HG02943 (cell line): Measurements from ENCODE around the gene SCAF8.
"Not testable (repeated sequence)": the region's sequence is repeated elsewhere in the genome, so short reads cannot be mapped to it uniquely, and the experiment has no call there.

Experiments used
- ATAC-seq: cut with Tn5 transposase; IDR thresholded peaks from one replicate; pipeline ENCODE4 v1.9.1; 2021; ENCODE audit warnings: mild to moderate bottlenecking, low read depth, moderate library complexity; ENCODE audit not compliant: unreplicated experiment

SCAF8 gene

DNA sequence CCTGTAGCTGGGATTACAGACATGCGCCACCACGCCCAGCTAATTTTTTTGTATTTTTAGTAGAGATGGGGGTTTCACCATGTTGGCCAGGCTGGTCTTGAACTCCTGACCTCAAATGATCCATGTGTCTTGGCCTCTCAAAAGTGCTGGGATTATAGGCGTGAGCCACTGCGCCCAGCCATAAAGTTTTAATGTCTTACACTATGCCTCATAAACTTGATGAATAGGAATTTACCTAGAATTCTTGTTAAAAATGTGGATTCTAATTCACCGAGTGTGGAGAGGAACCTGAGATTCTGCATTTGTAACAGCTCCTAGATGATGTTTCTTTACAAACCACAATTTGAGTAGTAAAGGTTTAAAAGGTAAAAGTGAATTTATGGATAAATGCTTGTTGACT is 45.9 kb downstream of the SCAF8 start:
- ATAC-seq: not testable (repeated sequence)

DNA sequence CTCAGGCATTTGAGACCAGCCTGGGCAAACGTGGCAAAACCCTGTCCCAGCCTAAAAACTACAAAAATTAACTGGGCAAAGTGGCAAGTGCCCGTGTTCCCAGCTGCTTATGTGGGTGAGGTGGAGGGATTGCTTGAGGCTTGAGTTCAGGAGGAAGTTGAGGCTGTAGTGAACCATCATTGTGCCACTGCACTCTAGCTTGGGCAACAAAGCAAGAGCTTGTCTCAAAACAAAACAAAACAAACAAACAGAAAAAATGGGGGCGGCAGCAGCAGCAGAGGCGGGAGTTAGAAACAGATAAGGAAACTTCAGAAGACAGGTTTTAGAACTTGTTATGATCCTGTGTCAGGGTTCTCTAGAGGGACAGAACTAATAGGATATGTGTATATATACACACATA is 49.0 kb downstream of the SCAF8 start:
- ATAC-seq: no peak

DNA sequence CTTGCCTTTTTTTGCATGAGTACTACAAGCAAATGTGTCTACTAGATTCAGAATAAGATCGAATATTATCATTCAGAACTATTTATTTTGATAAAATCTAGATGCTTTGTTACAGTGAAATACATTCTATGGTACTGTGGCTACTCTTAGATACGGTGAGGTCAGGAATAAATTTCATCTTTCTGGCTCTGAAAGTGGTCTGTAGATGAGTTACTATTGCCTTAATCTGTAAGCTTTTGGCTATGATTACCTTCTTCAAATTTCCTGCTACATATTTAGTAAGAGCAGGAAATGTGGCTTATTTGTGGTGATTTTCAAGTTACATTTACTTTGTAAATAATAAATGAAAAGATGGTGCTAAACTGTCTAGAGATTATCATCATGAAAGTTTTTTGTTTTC is 50.0 kb downstream of the SCAF8 start:
- ATAC-seq: no peak

GRCh38 chr6:154785075-154785474 is 51.9 kb downstream of the SCAF8 start:
- ATAC-seq: no peak

DNA sequence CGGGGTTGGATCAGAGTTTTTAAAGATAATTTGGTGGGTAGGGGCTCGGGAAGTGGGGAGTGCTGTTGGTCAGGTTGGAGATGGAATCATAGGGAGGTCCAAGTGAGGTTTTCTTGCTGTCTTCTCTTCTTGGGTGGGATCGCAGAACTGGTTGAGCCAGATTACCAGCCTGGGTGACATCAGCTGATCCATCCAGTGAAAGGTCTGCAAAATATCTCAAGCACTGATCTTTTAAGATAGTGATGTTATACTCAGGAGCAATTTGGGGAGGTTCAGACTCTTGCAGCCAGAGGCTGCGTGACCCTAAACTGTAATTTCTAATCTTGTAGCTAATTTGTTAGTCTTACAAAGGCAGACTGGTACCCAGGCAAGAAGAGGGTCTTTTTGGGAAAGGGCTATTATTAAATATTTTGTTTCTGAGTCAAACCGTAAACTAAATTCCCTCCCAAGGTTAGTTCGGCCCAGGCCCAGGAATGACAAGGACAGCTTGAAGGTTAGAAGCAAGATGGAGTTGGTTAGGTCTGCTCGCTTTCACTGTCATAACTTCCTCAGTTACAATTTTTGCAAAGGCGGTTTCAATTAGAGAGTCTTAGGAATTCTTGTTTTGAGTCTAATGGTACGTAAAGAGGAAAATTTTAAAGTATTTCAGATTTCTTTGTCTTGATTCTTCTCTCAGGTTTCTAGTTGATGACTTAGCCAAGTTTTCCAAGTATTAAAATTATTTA is 53.1 kb downstream of the SCAF8 start:
- no peak for ATAC-seq

DNA sequence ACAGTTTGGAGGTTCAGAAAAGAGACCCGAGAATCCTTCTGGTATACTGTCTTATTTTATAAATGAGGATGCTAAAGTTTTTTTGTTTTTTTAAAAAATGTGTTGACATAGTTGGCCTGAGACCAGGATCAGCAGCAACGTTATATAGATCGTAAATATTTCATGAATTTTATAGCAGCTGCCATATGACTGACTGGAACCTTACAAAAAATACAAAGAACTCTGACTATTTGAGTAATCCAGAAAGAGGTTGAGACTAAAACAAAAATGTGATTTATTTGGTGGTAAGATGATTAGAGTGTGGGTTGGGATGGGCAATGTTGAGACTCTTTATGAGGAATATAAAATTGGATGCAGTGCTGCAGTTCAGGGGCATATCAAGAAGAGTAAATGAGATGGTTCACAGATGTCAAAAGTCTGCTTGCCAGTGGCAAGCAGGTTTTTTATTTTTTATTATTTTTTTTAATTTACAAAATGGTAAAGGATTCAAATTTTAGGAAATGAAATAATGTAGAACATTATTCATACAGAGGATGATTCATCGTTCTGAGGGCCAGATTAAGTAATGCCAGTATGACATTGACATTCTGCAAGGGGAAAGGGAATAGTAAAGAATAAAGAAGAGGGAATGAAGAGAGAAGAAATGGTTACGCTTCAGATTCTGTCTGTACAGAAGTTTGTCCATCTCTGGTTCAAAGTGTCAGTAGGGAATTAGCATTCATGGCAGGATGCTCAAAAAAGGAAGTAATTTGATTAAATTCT is 58.5 kb downstream of the SCAF8 start:
- no peak for ATAC-seq

GRCh38 chr6:154792325-154792724 is 59.1 kb downstream of the SCAF8 start:
- ATAC-seq: no peak

DNA sequence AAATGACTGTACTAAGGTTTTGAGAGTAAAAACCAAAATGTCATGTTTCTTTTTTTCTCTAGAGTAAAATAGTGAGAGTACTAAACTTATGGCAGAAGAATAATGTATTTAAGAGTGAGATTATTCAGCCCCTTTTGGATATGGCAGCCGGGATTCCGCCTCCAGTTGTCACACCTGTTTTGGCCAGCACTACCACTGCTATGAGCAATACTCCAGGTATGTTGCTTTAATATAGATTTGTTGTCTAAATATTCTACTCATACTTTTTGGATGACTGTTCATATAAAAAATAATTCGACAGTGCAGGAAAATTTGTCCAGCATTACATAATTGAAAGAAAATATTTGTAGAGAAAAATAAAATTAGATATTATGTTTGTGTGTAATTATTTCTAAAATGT is 59.5 kb downstream of the SCAF8 start:
- no peak for ATAC-seq

DNA sequence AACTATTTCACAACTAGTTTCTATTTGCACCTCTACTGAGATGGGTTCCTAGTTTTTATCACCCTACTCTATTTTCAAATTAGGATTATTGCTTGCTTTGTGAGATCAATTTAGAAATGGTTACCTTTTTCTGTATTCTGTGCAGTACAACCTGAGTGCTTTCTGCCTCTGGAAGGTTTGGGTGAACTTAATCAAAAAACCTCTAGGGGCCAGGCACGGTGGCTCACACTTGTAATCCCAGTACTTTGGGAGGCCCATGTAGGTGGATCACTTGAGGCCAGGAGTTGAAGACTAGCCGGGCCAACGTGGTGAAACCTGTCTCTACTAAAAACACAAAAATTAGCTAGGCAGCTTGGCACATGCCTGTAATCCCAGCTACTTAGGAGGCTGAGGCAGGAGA is 63.3 kb downstream of the SCAF8 start:
- ATAC-seq: no peak

GRCh38 chr6:154797857-154798256 is 64.6 kb downstream of the SCAF8 start:
- no peak for ATAC-seq

- ATAC-seq: no peak
Observed at GRCh38 chr6:154800338-154800737, 67.1 kb downstream of the SCAF8 start.

- no peak for ATAC-seq
Observed at GRCh38 chr6:154805288-154805911, 72.2 kb downstream of the SCAF8 start.

GRCh38 chr6:154806804-154807203 is 73.6 kb downstream of the SCAF8 start:
- no peak for ATAC-seq

- not testable (repeated sequence) for ATAC-seq
Observed at GRCh38 chr6:154811663-154812062, 78.4 kb downstream of the SCAF8 start.

- ATAC-seq: peak; percentile 59
Observed at GRCh38 chr6:154814063-154814462, 80.8 kb downstream of the SCAF8 start.

DNA sequence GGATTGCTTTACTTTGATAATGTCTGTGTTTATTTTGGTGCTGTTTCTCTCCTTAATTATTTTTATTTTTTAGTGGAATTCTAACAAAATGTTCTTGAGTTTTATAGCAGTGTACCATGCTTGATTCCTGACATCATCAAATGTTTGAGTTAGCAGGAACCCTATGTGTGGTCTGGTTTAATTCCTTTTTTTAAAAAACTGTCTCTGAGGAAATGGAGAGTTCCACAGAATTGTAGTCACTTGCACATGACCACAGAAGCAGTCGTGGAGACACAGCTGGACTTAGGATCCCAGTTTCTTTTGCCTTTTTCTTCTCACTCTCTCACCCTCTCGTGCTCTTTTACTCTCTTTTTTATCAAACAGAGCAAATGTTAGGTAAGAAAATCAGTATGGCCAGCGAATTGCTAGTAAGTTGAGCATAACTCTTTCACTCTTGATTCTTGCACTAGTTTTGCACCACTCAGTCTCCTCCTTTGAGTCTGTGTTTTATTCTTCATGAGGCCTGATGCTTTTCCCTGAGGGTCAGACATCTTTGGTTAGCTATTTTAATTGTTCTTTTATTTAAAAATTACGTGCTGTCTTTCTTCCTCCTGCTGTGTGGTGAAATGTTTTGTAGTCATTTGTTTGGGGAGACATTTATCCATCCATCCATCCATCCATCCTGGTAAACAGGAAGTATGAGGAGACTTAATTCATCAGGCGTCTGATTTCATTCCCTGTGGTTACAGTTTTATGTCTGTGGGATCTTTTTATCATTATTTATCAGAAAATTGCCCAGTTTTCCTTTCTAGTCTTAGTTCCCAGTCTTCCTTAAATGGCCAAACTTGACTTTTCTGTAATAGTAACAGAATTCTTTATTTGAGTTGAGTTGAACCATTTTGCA is 83.0 kb downstream of the SCAF8 start:
- no peak for ATAC-seq

GRCh38 chr6:154821099-154821498 is 87.9 kb downstream of the SCAF8 start:
- no peak for ATAC-seq

DNA sequence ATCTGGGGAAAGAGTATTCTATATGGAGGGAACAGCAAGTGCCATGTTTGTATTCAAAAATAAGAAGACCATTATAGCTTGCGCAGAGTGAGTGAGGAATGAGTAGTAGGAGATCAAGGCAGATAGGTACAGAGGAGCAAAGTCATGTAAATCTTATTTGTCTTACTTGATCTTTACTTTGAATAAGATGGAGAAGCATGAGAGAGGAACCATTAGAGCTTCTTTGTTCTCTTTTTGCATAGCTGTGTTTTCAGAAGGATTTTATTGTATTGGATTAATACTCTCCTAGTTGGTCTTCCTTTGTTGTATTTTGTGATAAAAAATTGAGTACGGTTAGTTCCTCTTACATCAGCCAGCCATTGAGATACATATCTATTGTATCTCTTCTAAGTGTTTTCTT is 88.4 kb downstream of the SCAF8 start:
- ATAC-seq: no peak

DNA sequence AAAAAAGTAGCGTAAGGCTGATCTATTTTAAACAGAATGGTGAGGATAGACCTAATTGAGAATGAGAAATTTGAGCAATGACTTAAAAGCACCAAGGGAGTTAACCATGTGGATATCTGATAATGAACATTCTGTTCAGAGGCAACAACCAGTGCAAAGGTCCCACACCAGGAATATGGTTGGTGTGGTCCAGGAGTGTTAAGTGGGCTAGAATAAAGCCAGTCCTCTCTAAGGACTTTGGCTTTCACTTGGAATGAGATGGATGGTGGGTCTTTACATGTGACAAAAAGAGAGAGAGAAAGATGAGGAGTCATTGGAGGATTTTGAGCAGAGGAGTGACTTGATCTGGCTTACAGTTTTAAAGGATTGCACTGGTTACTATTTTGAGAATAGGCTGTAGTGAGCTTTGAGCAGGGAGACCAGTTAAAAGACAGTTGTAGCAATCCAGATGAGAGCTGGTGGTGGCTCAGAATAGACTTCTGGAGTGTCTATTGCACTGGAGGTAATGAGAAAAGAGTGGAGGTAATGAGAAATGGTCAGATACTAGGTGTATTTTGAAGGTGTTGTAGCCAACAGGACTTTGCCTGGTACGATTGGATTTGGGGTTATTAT is 89.8 kb downstream of the SCAF8 start:
- ATAC-seq: no peak

DNA sequence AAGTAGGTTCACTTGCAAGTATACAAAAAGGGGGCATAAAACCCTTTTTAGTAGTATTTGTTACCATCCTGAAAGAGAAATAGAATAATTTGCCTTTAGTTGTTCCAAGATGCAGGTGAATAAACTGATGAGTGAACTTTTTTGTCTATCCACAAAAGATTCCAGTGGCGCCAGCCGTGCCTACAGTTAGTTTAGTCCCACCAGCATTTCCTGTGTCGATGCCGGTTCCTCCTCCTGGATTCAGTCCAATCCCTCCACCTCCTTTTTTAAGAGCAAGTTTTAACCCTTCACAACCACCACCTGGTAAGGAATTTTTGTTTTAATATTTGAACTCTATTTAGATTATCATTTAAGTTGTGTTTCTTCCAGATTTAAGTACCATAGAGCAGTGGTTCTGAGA is 90.9 kb downstream of the SCAF8 start:
- ATAC-seq: no peak
